ENCODE results near the gene TERT.
"Not testable (repeated sequence)": the region's sequence is repeated elsewhere in the genome, so short reads cannot be mapped to it uniquely, and the experiment has no call there.

The TERT gene

GRCh38 chr5:1294835-1295649, at the start of gene TERT:
Gene TERT, minus strand, starts transcription at chr5:1295068. Its CDS starts 79 bp downstream, at chr5:1294989.
- peak; percentile 90 for DNase-seq

- no peak for DNase-seq
Observed at GRCh38 chr5:1343931-1344901, 49.3 kb upstream of the TERT start.

GRCh38 chr5:1343315-1343751, 48.5 kb upstream of the TERT start:
- no peak for DNase-seq

- DNase-seq, result not testable (repeated sequence)
Observed at GRCh38 chr5:1342711-1343110, 47.8 kb upstream of the TERT start.

GRCh38 chr5:1342268-1342667, 47.4 kb upstream of the TERT start:
- DNase-seq, result no peak

GRCh38 chr5:1341863-1342262, 47.0 kb upstream of the TERT start:
- no peak for DNase-seq

- DNase-seq, result not testable (repeated sequence)
Observed at GRCh38 chr5:1339818-1340210, 44.9 kb upstream of the TERT start.

- DNase-seq, result not testable (repeated sequence)
Observed at GRCh38 chr5:1339139-1339817, 44.4 kb upstream of the TERT start.

GRCh38 chr5:1338506-1339070, 43.7 kb upstream of the TERT start:
- DNase-seq, result no peak

- no peak for DNase-seq
Observed at GRCh38 chr5:1338196-1338490, 43.3 kb upstream of the TERT start.

GRCh38 chr5:1337489-1338195, 42.8 kb upstream of the TERT start:
- no peak for DNase-seq

- DNase-seq, result no peak
Observed at GRCh38 chr5:1336749-1337488, 42.1 kb upstream of the TERT start.

- DNase-seq, result no peak
Observed at GRCh38 chr5:1336106-1336561, 41.3 kb upstream of the TERT start.

GRCh38 chr5:1335540-1336095, 40.8 kb upstream of the TERT start:
- DNase-seq, result no peak

GRCh38 chr5:1334831-1335539, 40.1 kb upstream of the TERT start:
- no peak for DNase-seq

GRCh38 chr5:1333986-1334385, 39.1 kb upstream of the TERT start:
- DNase-seq, result no peak

GRCh38 chr5:1333286-1333685, 38.4 kb upstream of the TERT start:
- not testable (repeated sequence) for DNase-seq

GRCh38 chr5:1332461-1333001, 37.7 kb upstream of the TERT start:
- DNase-seq, result peak; percentile 5

GRCh38 chr5:1331861-1332405, 37.1 kb upstream of the TERT start:
- peak; percentile 4 for DNase-seq

All from activated naive CD4-positive, alpha-beta T cell treated with anti-CD3 and anti-CD28 coated beads, Interleukin-2, amount 50 U/mL, for 16 hours (primary cell).